ENCODE results near the gene GLIS1. TPM values are rescaled to one million over a fixed set of nuclear protein-coding genes. Genes with fewer than 3 reads are reported as not detected.

GLIS1 gene
- total RNA-seq, result 1.5 and 3.3 TPM in 2 replicates

GRCh38 chr1:53739109-53739681 lies at the start of gene GLIS1:
Gene GLIS1, minus strand, starts transcription at chr1:53739164. Its CDS starts 1,100 bp downstream, at chr1:53738064.

GRCh38 chr1:53459321-53460175 lies 279.4 kb downstream of the GLIS1 start, which contains the start of gene DMRTB1:
Gene DMRTB1, plus strand, starts transcription at chr1:53459399. Its CDS starts 55 bp downstream, at chr1:53459454.

Small RNA genes within 50 kb of the gene (small RNA-seq; reads per million reads assigned to genes)
- gene RF00418, result 0.14 reads per million
- gene RNU7-95P, result not detected

Other genes with a start within 250 kb of the GLIS1 start
- 32.0 and 46.1 TPM in 2 replicates for gene NDC1, start 99.1 kb upstream of the GLIS1 start, total RNA-seq
- gene YIPF1, start 150.6 kb upstream of the GLIS1 start, total RNA-seq, result 16.0 and 17.6 TPM in 2 replicates
- not detected in 2 replicates for gene DIO1, start 155.0 kb upstream of the GLIS1 start, total RNA-seq
- gene IFT25, start 206.5 kb upstream of the GLIS1 start, total RNA-seq, result 25.4 and 27.9 TPM in 2 replicates
- 29.3 and 30.9 TPM in 2 replicates for gene LRRC42, start 207.2 kb upstream of the GLIS1 start, total RNA-seq